ENCODE data around the gene MYORG. TPM values are rescaled to one million over a fixed set of nuclear protein-coding genes. Genes with fewer than 3 reads are reported as not detected.
"Not testable (repeated sequence)": the region's sequence is repeated elsewhere in the genome, so short reads cannot be mapped to it uniquely, and the experiment has no call there.

Gene MYORG
- total RNA-seq, 1 donor: 0.10 TPM

- Histone ChIP-seq H3K27me3 (ENCODE audit: insufficient read depth, low read length) (peaks cover 7% of the 10 kb centered on the region), H3K4me1 (ENCODE audit: insufficient read depth, low read length) (peaks cover 35% of the 10 kb centered on the region), H3K9me3 (ENCODE audit: low read depth, low read length) (no peaks in the 10 kb centered on the region), H3K4me3 (ENCODE audit: low read length) (no peak overlapping the region)
Observed at GRCh38 chr9:34378376-34379060, 1.8 kb upstream of the MYORG start.

GRCh38 chr9:34377404-34377746 lies 677 bp upstream of the MYORG start:
- peaks cover 35% of the 10 kb centered on the region for H3K4me1 ChIP-seq (ENCODE audit: insufficient read depth, low read length)
- H3K9me3 ChIP-seq (ENCODE audit: low read depth, low read length): no peaks in the 10 kb centered on the region
- H3K27me3 ChIP-seq (ENCODE audit: insufficient read depth, low read length): peaks cover 7% of the 10 kb centered on the region
- H3K4me3 ChIP-seq (ENCODE audit: low read length): peak overlapping the region; percentile 58

GRCh38 chr9:34375901-34376595 lies 650 bp downstream of the MYORG start:
- Histone ChIP-seq H3K27me3 (ENCODE audit: insufficient read depth, low read length) (no peaks in the 10 kb centered on the region), H3K4me3 (ENCODE audit: low read length) (peak overlapping the region; percentile 58), H3K9me3 (ENCODE audit: low read depth, low read length) (no peaks in the 10 kb centered on the region), H3K4me1 (ENCODE audit: insufficient read depth, low read length) (peaks cover 30% of the 10 kb centered on the region)

GRCh38 chr9:34374905-34375552 lies 1.7 kb downstream of the MYORG start:
- Histone ChIP-seq H3K27me3 (ENCODE audit: insufficient read depth, low read length) (no peaks in the 10 kb centered on the region), H3K9me3 (ENCODE audit: low read depth, low read length) (no peaks in the 10 kb centered on the region)

GRCh38 chr9:34374339-34374738 lies 2.4 kb downstream of the MYORG start:
- H3K27me3 ChIP-seq (ENCODE audit: insufficient read depth, low read length): no peaks in the 10 kb centered on the region
- peaks cover 16% of the 10 kb centered on the region for H3K4me1 ChIP-seq (ENCODE audit: insufficient read depth, low read length)

More at GRCh38 chr9:34374905-34375552, 1.7 kb downstream of the MYORG start:
- Histone ChIP-seq H3K4me1 (ENCODE audit: insufficient read depth, low read length) (peaks cover 23% of the 10 kb centered on the region), H3K4me3 (ENCODE audit: low read length) (no peak overlapping the region)

GRCh38 chr9:34373749-34374148 lies 2.9 kb downstream of the MYORG start:
- Histone ChIP-seq H3K4me3 (ENCODE audit: low read length) (no peak overlapping the region), H3K4me1 (ENCODE audit: insufficient read depth, low read length) (peaks cover 16% of the 10 kb centered on the region), H3K27me3 (ENCODE audit: insufficient read depth, low read length) (no peaks in the 10 kb centered on the region), H3K9me3 (ENCODE audit: low read depth, low read length) (no peaks in the 10 kb centered on the region)

More at GRCh38 chr9:34374339-34374738, 2.4 kb downstream of the MYORG start:
- Histone ChIP-seq H3K9me3 (ENCODE audit: low read depth, low read length) (no peaks in the 10 kb centered on the region), H3K4me3 (ENCODE audit: low read length) (no peak overlapping the region)

- Histone ChIP-seq H3K4me3 (ENCODE audit: low read length) (no peak overlapping the region), H3K4me1 (ENCODE audit: insufficient read depth, low read length) (peaks cover 16% of the 10 kb centered on the region), H3K27me3 (ENCODE audit: insufficient read depth, low read length) (no peaks in the 10 kb centered on the region), H3K9me3 (ENCODE audit: low read depth, low read length) (no peaks in the 10 kb centered on the region)
Observed at GRCh38 chr9:34372467-34373011, 4.2 kb downstream of the MYORG start.

GRCh38 chr9:34371886-34372466 lies 4.7 kb downstream of the MYORG start:
- no peaks in the 10 kb centered on the region for H3K27me3 ChIP-seq (ENCODE audit: insufficient read depth, low read length)

GRCh38 chr9:34370970-34371880 lies 5.5 kb downstream of the MYORG start:
- Histone ChIP-seq H3K27me3 (ENCODE audit: insufficient read depth, low read length) (no peaks in the 10 kb centered on the region), H3K4me3 (ENCODE audit: low read length) (no peak overlapping the region), H3K9me3 (ENCODE audit: low read depth, low read length) (no peaks in the 10 kb centered on the region), H3K4me1 (ENCODE audit: insufficient read depth, low read length) (peaks cover 6% of the 10 kb centered on the region)

More at GRCh38 chr9:34371886-34372466, 4.7 kb downstream of the MYORG start:
- Histone ChIP-seq H3K4me1 (ENCODE audit: insufficient read depth, low read length) (peaks cover 11% of the 10 kb centered on the region), H3K9me3 (ENCODE audit: low read depth, low read length) (no peaks in the 10 kb centered on the region), H3K4me3 (ENCODE audit: low read length) (no peak overlapping the region)

- no peak overlapping the region for H3K4me3 ChIP-seq (ENCODE audit: low read length)
Observed at GRCh38 chr9:34370335-34370969, 6.2 kb downstream of the MYORG start.

GRCh38 chr9:34369636-34370035 lies 7.1 kb downstream of the MYORG start:
- H3K9me3 ChIP-seq (ENCODE audit: low read depth, low read length): no peaks in the 10 kb centered on the region
- no peaks in the 10 kb centered on the region for H3K4me1 ChIP-seq (ENCODE audit: insufficient read depth, low read length)
- no peak overlapping the region for H3K4me3 ChIP-seq (ENCODE audit: low read length)
- no peaks in the 10 kb centered on the region for H3K27me3 ChIP-seq (ENCODE audit: insufficient read depth, low read length)

More at GRCh38 chr9:34370335-34370969, 6.2 kb downstream of the MYORG start:
- H3K27me3 ChIP-seq (ENCODE audit: insufficient read depth, low read length): no peaks in the 10 kb centered on the region
- no peaks in the 10 kb centered on the region for H3K4me1 ChIP-seq (ENCODE audit: insufficient read depth, low read length)
- H3K9me3 ChIP-seq (ENCODE audit: low read depth, low read length): no peaks in the 10 kb centered on the region

- H3K4me1 ChIP-seq (ENCODE audit: insufficient read depth, low read length); H3K27me3 ChIP-seq (ENCODE audit: insufficient read depth, low read length); H3K9me3 ChIP-seq (ENCODE audit: low read depth, low read length); H3K4me3 ChIP-seq (ENCODE audit: low read length): not testable (repeated sequence)
Observed at GRCh38 chr9:34368796-34369195, 7.9 kb downstream of the MYORG start.

GRCh38 chr9:34367751-34368410 lies 8.8 kb downstream of the MYORG start:
- H3K4me3 ChIP-seq (ENCODE audit: low read length); H3K4me1 ChIP-seq (ENCODE audit: insufficient read depth, low read length); H3K9me3 ChIP-seq (ENCODE audit: low read depth, low read length); H3K27me3 ChIP-seq (ENCODE audit: insufficient read depth, low read length): not testable (repeated sequence)

All from mononuclear cell (primary cell).